OCI-LY3 (cell line): ENCODE results near the gene STOX1.
"Not testable (repeated sequence)": the region's sequence is repeated elsewhere in the genome, so short reads cannot be mapped to it uniquely, and the experiment has no call there.

Experiments
- H2AFZ ChIP-seq: fragments of 200-600, 300-600 bp; shearing (Covaris generic); 2 replicates; pipeline ENCODE4 v1.6.0; 2014; ENCODE audit warnings: antibody characterized with exemption, low read depth, low read length
- H3K27ac ChIP-seq: fragments of 200-600, 300-600 bp; sonication (generic); 2 replicates; pipeline ENCODE4 v1.5.1; 2014; ENCODE audit warnings: mild to moderate bottlenecking, low read length, moderate library complexity, mixed read lengths
- H3K27me3 ChIP-seq: fragments of 200-600, 300-600 bp; sonication (generic); 2 replicates; pipeline ENCODE4 v1.6.1; 2014; ENCODE audit warnings: low read depth, low read length, mixed read lengths
- H3K36me3 ChIP-seq: fragments of 200-600, 300-600 bp; sonication (generic); replicated peaks from 2 replicates; pipeline ENCODE3; 2014; ENCODE audit warnings: low read depth, low read length, mixed read lengths
- H3K4me1 ChIP-seq: fragments of 300-600, 200-600 bp; sonication (generic); 2 replicates; pipeline ENCODE4 v1.6.1; 2014; ENCODE audit warnings: low read length, mixed read lengths
- H3K4me2 ChIP-seq: fragments of 200-600, 300-600 bp; sonication (generic); 2 replicates; pipeline ENCODE4 v1.6.1; 2014; ENCODE audit warnings: low read length, mixed read lengths
- H3K4me3 ChIP-seq: fragments of 300-600, 200-600 bp; sonication (generic); 2 replicates; pipeline ENCODE4 v1.5.1; 2014; ENCODE audit warnings: antibody characterized with exemption, mild to moderate bottlenecking, low read length, moderate library complexity
- H3K79me2 ChIP-seq: fragments of 300-600, 200-600 bp; shearing (Covaris generic); 2 replicates; pipeline ENCODE4 v1.6.1; 2014; ENCODE audit warnings: mild to moderate bottlenecking, low read length, mixed read lengths
- H3K9ac ChIP-seq: fragments of 300-600, 200-600 bp; shearing (Covaris generic); 2 replicates; pipeline ENCODE4 v1.6.0; 2014; ENCODE audit warnings: mild to moderate bottlenecking, low read length, moderate library complexity
- H3K9me3 ChIP-seq: fragments of 200-600, 300-600 bp; shearing (Covaris generic); 2 replicates; pipeline ENCODE4 v1.6.1; 2014; ENCODE audit warnings: low read length, mixed read lengths; ENCODE audit not compliant: insufficient read depth
- H4K20me1 ChIP-seq: fragments of 200-600, 300-600 bp; sonication (generic); 2 replicates; pipeline ENCODE4 v1.6.1; 2016; ENCODE audit warnings: low read length, mixed read lengths; ENCODE audit not compliant: insufficient read depth
- CTCF ChIP-seq: fragments of 200-600, 300-600 bp; sonication (generic); IDR thresholded peaks from 2 replicates; pipeline ENCODE4 v1.5.1; 2014; ENCODE audit warnings: antibody characterized with exemption, low read length, low read depth
- EZH2phosphoT487 ChIP-seq: fragments of 200-600 bp; shearing (Covaris generic); IDR thresholded peaks from 2 replicates; pipeline ENCODE4 v1.6.1; 2018; ENCODE audit warnings: antibody characterized with exemption, mixed run types, low read depth

Gene STOX1

DNA sequence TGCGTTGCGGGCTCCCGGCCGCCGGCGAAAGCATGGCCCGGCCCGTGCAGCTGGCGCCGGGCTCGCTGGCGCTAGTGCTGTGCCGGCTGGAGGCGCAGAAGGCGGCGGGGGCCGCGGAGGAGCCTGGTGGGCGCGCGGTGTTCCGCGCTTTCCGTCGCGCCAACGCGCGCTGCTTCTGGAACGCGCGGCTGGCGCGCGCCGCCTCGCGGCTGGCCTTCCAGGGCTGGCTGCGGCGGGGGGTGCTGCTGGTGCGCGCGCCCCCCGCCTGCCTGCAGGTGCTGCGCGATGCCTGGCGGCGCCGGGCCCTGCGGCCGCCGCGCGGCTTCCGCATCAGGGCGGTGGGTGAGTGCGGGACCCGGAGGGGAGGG is 245 bp downstream of the STOX1 start:
- not testable (repeated sequence) for H3K9ac ChIP-seq, H4K20me1 ChIP-seq, H3K27me3 ChIP-seq, H2AFZ ChIP-seq, H3K9me3 ChIP-seq, H3K4me1 ChIP-seq, H3K27ac ChIP-seq, H3K4me2 ChIP-seq, H3K79me2 ChIP-seq, H3K36me3 ChIP-seq
- peak overlapping the region; percentile 99 for H3K4me3 ChIP-seq

DNA sequence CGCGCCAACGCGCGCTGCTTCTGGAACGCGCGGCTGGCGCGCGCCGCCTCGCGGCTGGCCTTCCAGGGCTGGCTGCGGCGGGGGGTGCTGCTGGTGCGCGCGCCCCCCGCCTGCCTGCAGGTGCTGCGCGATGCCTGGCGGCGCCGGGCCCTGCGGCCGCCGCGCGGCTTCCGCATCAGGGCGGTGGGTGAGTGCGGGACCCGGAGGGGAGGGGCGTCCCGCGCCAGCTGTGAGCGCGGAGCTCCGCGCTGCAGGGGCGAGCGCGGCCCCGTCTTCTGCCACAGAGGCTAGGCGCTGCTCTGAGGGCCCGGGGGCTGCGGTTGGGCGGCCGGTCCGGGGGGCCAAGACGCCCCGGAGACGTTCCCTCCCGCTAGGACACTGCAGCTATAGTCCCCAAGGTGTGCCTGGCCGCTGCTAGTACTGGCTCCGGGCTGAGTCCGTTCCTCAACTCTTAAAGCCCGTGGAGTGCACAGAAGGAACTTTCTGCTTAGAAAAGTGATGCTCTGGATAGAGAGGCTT is 811 bp downstream of the STOX1 start:
- H4K20me1 ChIP-seq, H3K27ac ChIP-seq, H3K4me1 ChIP-seq, H3K27me3 ChIP-seq, H3K36me3 ChIP-seq, H3K79me2 ChIP-seq, H3K9me3 ChIP-seq: not testable (repeated sequence)
- Histone ChIP-seq H3K4me3 (peak overlapping the region; percentile 69), H2AFZ (0 out of 2 replicates have a peak overlapping the region, but pooled peaks have one; percentile 46), H3K9ac (peak overlapping the region; percentile 22; the same call in 1 of the 2 replicates), H3K4me2 (peak overlapping the region; percentile 61)

DNA sequence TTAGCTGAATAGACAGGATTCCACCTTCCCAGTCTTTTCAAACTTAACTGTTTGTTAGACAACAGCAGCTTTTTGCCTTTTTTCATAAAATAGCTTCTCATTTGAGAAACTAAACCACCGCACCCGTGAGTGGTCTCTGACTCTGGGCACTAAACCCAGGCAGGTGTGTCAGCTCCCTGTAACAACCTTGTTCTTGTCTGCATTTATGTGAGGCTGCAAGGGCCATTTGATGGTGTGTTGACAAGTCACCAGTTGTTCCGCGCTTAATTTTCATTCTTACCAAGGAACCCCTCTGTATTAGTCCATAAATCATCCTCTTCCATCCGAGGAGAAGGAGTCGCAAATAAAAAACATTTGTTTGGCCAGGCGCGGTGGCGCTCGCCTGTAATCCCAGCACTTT is 1.5 kb downstream of the STOX1 start:
- TF ChIP-seq CTCF: no peak
- TF ChIP-seq EZH2phosphoT487: no peak
- H3K4me2 ChIP-seq: peak overlapping the region; percentile 61; the same call in 1 of the 2 replicates

GRCh38 chr10:68829521-68829920 is 2.2 kb downstream of the STOX1 start:
- Histone ChIP-seq H3K36me3 (no peaks in the 10 kb centered on the region), H2AFZ (no peak overlapping the region), H4K20me1 (no peaks in the 10 kb centered on the region), H3K4me3 (no peak overlapping the region), H3K4me2 (no peak overlapping the region; the same call in 1 of the 2 replicates), H3K4me1 (no peaks in the 10 kb centered on the region), H3K9ac (no peak overlapping the region), H3K9me3 (no peaks in the 10 kb centered on the region), H3K27me3 (0 out of 2 replicates have a peak, but pooled peaks cover 3% of the 10 kb centered on the region), H3K79me2 (no peaks in the 10 kb centered on the region), H3K27ac (no peak overlapping the region)
- TF ChIP-seq CTCF: no peak
- no peak for TF ChIP-seq EZH2phosphoT487

More for the DNA sequence above, 1.5 kb downstream of the STOX1 start:
- Histone ChIP-seq H3K9ac (no peak overlapping the region), H4K20me1 (no peaks in the 10 kb centered on the region), H3K27me3 (0 out of 2 replicates have a peak, but pooled peaks cover 3% of the 10 kb centered on the region), H3K4me3 (0 out of 2 replicates have a peak overlapping the region, but pooled peaks have one; percentile 69), H2AFZ (no peak overlapping the region), H3K27ac (no peak overlapping the region), H3K36me3 (no peaks in the 10 kb centered on the region), H3K4me1 (no peaks in the 10 kb centered on the region), H3K9me3 (no peaks in the 10 kb centered on the region), H3K79me2 (no peaks in the 10 kb centered on the region)

GRCh38 chr10:68829952-68830351 is 2.6 kb downstream of the STOX1 start:
- H3K9me3 ChIP-seq: no peaks in the 10 kb centered on the region
- no peak overlapping the region for H2AFZ ChIP-seq
- H3K79me2 ChIP-seq: no peaks in the 10 kb centered on the region
- no peak overlapping the region for H3K4me3 ChIP-seq
- H3K4me1 ChIP-seq: no peaks in the 10 kb centered on the region
- no peaks in the 10 kb centered on the region for H3K36me3 ChIP-seq
- no peak for TF ChIP-seq EZH2phosphoT487
- 0 out of 2 replicates have a peak, but pooled peaks cover 3% of the 10 kb centered on the region for H3K27me3 ChIP-seq
- H3K27ac ChIP-seq: no peak overlapping the region
- H4K20me1 ChIP-seq: no peaks in the 10 kb centered on the region
- no peak overlapping the region for H3K4me2 ChIP-seq
- no peak overlapping the region for H3K9ac ChIP-seq
